ENCODE results near the gene MYL12A.
"Not testable (repeated sequence)": the region's sequence is repeated elsewhere in the genome, so short reads cannot be mapped to it uniquely, and the experiment has no call there.

Gene MYL12A

DNA sequence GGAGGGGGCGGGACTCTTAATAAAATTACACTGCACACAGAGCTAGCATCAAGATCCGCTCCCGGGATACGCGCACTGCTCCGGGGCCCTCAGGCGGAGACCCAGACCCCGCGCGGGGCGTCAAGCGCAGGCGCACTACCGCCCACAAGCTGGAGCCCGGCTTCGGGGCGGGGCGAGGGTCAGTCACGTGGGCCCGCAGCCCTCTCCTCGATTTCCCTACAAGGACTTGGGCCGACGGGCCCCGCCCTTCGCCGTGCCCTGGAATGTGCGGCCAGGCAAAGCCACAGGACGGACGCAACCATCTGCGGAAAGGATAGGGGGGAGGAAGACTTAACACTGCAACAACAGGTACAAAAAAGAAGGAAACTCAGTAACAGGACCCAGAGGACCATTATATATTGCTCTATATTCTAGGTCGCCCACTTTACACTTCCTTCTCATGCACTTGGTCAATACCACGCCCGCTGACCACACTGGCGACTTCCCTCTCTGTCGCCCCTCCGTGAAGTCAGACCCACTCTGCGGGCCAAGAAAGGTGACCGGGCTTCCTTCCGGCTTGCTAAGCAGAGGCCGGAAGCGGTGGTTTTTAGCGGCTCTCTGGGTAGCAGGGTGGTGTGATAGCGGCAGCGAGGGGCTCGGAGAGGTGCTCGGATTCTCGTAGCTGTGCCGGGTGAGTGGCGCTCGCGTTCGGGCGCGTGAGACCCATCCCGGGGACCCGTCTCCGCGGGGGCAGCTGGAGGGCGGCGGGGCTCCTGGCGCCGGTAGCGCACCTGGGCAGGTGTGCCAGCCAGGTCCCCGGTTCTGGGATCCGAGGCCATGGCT lies at the start of gene MYL12A:
MYL12A (plus strand) TSS at position 562 of the 822 bp plus-strand sequence. CDS start 5,447 bp downstream, outside the sequence.
- DNase-seq = peak; percentile 87

DNA sequence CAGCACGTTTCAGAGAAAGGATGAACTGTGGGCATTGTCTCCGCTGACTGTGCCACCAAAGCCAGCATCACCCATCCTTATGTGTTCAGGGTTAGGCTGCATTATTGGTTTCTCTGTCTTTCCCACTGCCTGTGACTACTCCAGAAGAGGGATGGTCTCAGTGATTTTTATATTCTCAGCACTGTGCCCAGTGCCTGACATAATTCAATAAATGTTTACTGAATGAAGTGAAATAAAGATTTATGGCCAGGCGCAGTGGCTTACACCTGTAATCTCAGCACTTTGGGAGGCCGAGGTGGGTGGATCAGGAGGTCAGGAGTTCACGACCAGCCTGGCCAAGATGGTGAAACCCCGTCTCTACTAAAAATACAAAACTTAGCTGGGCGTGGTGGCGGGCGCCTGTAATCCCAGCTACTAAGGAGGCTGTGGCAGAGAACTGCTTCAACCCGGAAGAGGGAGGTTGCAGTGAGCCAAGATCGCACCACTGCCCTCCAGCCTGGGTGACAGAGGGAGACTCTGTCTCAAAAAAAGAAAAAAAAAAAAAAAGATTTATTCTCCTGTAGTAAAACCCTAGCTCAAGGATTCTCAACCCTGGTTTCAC lies 49.2 kb upstream of the MYL12A start:
- DNase-seq = not testable (repeated sequence)

DNA sequence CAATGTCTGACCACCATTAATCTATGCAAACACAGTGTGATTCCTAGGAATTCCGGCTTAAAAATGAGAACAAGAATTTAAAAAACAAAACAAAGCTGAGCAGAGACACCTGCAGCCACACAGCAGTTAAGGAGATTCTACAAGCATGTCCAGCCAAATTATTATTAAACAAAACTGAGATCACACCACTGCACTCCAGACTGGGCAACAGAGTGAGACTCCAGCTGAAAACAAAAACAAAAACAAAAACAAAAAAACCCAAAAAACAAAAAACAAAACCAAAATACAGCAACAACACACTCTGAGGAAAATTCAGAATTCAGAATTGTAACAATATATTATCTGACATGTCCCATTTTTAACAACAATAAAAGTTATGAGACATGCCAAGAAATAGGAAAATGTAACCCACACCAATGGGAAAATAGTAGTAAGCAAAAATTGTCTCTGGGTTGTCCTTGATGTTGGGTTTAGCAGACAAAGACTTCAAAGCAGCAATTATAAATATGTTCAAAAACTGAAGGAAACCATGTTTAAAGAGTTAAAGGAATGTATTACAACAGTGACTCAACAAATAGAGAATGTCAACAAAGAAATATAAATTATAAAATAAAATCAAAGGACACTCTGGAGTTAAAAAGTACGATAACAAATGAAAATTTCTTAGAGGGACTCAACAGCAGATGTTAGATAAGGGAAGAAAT lies 47.5 kb upstream of the MYL12A start:
- no peak for DNase-seq

DNA sequence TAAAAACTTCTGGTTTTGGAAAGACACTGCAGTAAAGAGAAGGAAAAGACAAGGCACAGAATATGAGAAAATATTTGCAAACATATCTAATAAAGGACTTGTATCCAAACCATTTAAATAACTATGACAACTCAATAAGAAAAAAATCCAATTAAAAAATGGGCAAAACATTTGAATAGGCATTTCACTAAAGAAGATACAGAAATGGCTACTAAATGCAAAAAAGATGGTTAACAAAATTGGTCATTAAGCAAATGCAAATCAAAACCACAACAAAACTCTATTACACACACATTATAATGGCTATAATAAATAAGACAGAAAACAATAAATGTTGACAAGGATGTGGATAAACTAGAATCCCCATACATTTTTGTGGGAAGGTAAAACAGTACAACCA lies 42.4 kb upstream of the MYL12A start:
- no peak for DNase-seq

DNA sequence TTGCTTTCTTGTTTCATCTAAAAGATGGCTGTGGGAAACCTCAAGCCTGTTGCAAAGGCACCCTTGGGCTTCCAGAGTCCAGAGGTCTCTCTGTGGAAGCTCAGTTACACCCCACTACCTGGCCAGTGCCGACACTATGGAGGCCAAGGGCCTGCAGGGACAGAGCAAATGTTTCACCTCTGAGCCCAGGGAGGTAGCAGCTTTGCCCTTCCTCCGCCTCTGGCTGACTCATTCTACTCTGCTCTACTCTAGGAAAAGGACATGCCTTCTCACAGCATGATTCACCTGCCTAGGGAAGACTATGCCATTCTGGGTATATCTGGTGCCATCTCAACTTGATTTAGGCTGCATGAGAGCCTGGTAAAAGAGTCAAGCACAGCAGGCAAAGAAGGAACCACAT lies 40.0 kb upstream of the MYL12A start:
- no peak for DNase-seq

DNA sequence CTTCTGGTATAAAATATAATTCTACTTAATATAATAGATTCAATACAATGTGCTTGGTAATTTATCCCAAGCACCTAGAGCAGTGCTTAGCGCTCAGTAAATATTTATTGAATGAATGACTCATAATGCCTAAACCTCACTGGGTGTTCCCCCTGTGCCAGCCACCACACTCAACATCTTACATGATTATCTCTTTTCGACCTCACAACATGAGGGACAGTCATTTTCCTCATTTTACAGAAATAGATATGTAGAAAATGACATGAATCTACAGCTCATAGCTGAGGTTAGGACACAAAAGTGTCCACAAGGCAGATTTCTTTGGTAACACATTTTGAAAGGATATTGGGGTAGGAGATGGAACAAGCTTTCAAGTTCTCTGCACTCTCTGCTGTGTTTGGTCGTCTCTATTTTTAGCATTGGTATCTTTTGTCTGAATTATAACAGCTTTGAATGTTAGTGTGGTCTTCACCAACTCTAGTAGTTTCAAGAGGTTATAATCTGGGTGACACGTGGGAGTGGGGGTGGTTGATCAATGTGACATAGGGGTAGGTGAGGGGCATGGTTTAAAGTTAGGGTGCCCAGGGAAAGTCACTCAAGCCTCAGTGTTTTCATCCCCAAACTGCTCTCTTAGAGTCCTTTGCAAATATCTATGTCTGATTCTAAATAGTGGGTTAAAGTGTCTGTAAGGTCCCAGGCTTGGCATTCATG lies 37.6 kb upstream of the MYL12A start:
- no peak for DNase-seq

DNA sequence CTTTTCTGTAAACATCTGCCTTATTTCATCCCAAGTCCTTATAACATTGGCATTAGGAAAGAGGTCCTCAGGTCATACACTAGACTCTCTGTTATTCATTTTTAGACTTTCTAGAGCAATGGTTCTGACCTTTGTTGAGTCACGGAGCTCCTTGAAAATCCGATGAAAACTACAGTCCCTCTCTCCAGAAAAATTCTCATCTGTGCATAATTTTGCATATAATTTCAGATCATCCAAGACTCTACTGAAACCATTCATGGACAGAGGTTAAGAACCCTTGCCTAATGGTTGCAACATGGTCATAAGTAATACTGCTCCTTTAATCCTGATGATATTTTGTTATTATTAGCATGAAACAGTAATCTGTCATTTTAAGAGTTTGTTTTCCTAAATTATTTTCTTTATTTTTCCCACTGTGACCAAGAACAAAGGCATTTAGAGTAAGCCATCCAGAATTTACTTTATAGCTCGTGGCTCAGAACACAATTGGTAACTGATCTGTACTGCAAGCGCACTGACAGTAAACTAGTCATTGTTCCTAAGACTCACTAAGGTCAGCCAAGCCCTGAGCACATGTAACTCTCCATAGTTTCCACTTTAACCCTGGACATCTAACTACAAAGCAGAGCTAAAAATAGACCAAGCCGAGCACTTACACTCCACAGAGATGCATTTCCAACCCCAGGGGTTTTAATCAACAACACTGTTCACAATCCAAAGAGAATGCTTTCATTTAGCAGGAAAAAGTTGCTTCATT lies 36.2 kb upstream of the MYL12A start:
- DNase-seq = no peak

DNA sequence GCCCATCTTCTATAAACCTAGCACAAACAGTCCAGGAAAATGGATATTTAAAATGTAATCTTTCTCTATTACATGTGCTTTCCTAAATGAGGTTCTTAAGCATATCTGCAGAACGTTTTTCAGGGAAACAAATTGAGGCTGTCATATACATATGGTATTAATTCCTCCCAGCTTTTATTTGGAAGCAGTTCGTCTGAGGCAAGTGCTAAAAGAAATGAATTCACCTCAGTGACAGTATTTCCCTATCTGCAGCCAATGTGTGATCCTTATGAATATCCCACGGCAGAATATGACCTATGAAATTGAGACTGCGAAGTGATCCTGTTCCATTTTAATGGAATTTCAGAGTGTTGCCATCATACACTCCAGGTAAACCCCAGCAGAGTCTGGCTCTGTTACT lies 34.9 kb upstream of the MYL12A start:
- no peak for DNase-seq

DNA sequence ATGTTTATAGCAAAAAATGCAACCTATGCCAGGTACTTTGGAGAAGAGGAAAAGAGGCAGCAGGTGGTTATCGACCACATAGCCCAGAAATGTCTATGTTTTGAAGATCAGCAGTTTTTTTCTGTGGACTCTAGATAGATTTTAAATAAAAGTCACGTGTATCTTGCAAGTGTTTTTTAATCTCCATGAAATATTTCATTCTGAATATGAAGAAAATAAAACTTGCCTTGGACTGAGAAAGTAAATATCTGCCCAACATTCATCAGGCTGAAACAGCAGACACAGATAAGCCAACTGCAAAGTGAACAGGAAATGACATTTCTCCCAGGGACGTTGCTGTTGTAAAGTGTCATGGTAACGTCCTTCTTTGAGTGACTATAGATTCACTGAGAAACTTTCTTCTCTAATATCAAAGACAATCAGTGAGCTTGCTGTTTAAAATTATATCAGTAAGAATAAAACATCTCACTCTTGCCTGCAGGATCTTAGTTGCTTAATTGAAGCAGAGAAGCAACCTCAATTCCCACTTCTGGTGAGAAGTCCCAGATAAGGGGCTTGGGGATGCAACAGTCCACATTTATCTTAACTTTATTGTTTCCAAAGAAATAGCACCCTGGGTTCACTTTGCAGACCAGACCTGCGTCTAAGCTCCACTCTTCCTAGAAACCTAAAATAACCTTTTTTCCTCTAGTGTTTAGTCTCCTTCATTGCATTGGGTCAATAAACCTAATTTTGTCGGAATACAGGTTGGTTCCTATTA lies 34.1 kb upstream of the MYL12A start:
- no peak for DNase-seq

DNA sequence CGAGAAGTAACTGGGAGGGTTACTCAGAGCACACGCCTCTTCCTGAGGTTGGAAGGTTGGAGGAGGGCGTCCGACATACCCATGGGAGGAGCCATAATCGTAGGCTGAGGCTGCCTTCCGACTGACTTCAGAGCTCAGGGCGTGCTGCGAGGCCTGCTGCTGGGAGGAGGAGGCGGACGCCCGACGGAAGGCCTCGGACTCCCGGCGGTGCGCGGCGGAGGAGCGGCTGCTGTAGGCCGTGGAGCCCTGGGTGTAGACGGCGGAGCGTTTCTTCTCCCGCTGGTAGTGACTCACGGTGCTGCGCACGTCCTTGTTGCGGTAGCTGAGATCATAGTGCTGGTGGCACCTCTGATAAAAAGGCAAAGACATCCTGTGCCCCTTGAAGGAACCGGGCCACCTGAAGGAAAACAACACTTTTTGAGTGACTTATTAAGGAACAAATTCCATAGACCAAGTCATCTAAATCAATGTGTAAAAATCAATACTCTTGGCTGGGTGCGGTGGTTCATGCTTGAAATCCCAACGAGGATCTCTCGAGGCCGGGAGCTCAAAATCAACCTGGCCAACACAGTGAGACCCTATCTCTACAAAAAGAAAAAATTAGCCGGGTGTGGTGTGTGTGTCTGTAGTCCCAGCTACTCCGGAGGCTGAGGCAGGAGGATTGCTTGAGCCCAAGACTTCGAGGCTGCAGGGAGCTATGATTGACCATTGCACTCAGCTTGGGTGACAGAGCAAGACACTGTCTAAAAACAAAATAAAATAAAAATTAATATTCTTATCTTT lies 32.6 kb upstream of the MYL12A start:
- DNase-seq = no peak

DNA sequence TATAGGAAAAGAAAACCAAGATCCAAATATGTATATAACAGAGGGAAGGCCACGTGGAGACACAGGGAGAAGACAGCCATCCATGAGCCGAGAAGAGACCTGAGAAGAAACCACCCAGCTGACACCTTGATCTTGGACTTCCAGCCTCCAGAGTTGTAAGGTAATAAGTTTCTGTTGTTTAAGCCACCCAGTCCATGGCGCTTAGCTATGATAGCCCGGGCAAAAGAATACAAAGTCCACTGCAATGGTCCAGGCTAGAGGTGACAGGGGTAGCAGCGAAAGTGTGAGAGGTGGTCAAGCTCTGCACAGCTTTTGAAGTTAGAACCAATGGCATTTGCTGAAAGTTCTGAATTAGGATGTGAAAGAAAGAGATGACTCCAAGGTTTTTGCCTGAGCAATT lies 30.6 kb upstream of the MYL12A start:
- no peak for DNase-seq

DNA sequence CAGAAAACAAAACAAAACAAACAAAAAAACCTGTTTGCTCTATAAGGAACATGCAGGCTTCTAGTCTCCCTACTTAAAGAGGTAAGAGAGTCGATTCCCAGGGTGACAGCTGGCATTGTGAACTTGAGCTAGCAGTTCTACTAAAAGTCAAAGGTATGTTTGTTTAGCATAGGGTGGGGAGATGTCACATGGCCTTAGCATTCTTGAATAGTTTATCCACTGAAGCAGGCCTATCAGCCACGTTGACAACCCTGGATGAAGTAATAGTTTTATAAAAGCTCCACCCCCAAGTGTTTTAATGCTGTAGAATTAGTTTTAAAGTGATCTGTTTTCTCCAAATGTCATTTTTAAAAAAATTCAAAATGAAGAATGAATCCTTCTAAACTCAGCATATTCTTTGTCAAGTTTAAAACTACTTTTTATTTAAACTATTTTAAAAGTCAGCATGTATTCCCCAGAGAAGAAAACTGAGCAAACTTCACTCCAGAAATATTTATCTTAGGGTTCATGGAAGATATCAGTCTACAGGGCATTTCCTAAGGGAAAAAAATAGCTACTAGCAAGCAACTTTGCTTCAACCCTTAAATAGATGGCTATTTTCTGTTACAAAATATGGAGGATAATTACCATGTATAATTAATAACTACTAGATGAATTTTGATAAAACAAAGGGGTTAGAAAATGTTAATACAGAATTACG lies 29.5 kb upstream of the MYL12A start:
- peak; percentile 79 for DNase-seq

DNA sequence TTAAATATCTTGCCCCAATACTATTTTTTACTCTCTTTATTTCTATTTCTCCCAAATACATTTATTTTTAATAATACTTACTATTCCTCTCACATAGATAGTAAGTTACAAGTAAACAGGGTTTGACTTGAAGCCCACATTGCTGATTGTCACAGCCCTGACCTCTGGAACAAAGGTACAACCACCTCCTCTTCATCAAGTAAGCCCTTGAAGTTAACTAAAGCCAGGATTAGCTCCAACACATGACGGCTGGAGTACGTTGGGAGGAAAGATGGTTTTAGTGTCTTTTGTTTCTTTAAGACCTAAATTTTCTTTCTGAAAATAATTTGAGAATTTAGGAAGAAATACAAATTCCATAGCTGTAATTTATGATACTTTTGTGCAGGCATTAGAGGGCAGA lies 28.8 kb upstream of the MYL12A start:
- no peak for DNase-seq

DNA sequence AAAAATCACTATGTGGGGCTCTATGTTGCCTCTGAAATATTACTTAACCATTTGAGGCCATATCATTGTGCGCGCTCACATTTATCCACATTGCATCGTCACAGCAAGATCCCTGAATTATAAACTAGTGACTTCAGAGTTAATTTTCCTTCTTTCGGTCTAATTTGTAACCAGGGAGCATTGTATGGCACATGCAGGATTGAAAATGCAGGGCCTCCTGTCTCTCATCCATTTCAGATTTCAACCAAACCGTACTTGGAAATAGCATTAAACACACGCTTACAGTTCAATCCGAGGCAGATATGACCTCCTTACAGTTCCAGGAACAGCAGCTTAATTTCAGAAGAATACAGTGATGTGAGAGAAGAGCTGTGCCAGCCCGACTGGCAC lies 28.4 kb upstream of the MYL12A start:
- no peak for DNase-seq

DNA sequence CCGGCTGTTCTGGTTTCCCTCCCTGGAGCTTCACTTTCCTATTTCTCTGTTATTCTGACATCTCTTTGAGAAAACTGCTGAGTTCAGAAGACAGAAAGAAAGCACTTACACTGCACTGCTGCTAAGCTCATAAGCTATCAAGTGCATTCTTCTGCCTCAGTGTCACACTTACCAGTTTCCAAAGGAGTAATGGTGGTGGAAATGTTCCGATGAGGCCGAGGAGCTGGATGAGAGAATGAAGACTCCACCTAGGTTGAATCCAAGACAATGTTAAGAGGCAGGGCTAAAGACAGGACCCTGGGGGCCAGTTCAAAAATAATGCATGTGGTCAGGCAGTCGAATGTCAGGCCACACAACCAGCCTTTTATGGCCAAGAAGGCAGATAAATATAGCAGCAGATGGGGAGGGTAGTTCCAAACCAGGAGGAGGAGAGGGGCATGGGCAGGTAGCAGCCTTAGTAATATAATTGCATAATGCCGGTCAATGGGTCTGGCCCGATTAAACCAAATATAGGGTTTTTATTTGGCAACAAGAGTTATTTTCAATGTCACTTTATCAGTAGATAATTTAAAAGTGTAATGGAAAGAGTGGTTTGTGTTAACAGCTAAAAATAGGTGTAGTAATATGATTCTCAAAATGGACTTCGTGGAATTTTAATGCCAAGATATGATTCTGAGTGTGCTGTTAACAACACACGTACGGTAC lies 27.8 kb upstream of the MYL12A start, which contains the start of gene MYOM1:
MYOM1 (minus strand) TSS at position 338 of the 705 bp plus-strand sequence. CDS start 4,745 bp downstream, outside the sequence.
- DNase-seq = no peak

DNA sequence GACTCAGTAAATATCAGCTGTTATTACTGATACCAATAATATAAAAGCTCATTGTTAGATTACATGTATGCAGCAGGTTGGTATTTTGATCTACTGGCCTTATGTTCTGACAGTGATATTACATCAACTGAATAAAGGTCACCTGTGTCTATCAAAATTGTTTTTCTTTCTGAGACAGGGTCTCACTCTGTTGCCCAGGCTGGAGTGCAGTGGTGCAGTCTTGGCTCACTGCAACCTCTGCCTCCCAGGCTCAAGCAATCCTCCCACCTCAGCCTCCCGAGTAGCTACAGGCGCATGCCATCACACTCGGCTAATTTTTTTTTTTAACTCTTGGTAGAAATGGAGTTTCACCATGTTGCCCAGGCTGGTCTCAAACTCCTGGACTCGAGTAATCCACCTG lies 26.7 kb upstream of the MYL12A start:
- DNase-seq = not testable (repeated sequence)

DNA sequence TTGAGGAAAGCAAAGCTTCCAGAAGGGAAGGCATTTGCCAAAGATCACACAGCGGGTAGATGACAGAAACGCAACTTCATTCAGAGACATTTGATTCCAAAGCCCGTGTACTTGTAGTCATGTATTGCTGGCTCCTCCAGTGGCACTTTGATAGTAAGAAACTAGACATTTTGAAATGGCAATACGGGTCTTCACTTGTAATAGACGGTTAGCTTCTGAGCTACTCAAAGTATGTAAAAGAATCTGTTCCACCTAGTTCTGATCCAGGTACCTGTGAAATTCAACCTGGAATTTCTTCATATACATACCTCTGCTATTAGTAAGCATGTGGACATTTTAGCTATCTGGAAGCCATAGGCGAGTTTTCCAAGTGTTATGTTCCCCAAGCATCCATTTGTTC lies 26.1 kb upstream of the MYL12A start:
- DNase-seq = no peak

DNA sequence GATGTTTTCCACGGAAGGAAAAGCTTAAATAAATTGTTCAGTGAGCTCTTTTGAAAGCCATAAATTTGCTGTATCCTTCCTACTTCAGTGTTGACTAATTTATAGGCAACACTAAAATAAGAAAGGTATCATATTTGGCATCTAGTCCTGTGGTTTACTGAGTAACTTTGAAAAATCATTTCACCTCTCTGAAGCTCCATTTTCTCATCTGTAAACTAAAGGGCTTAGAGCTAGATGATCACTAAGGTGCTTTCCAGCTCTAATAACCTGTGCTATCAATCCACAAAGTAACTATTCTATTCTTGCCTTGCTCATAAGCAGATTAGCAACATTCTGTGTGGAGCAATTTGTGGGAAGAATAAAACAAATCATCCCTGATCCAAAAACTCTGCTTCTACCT lies 24.2 kb upstream of the MYL12A start:
- no peak for DNase-seq

DNA sequence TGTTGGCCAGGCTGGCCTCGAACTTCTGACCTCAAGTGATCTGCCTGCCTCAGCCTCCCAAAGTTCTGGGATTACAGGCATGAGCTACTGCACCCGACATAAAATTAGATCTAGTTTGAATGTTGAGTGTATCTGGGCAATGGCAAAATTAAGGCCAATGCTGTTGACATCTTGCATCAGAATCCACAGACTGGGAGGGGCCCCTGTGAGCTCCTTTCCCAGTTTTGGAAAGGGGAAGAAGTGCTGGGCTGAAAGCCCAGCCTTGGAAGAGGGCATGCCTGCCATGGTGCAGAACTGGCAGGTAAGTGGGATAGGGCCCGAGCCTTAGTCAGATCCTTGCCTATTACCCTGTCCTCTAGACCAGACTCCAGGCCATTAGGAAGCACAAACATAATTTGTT lies 23.4 kb upstream of the MYL12A start:
- no peak for DNase-seq

DNA sequence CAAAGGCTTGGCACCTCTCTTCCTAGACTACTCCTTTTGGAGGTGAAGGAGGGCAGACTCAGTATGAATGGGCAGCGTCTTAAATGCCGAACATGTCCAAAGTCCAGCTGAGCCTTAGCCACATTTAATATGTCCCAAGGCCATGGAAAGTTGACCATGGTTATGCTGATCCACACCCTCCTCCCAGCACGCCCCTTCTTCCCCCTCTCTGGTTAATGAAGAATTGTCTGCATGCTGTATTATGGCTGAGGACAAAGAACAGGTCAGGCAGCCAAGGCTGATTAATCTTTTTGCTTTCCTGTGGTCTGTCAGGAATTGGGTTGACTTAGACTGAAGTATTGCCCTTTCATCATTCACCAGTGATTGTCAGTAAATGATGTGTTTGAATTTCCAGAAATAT lies 22.0 kb upstream of the MYL12A start:
- no peak for DNase-seq
